BJ (cell line): ENCODE results near the gene FGD5. TPM values are rescaled to one million over a fixed set of nuclear protein-coding genes. Genes with fewer than 3 reads are reported as not detected.

Experiments used
- CTCF ChIA-PET: fragments of 350-600 bp; formaldehyde crosslinking; extraction: SDS; loops from one replicate; lab custom pipeline; 2021; ENCODE audit warnings: antibody characterized with exemption, inconsistent platforms; lab: Yijun Ruan, JAX
- POLR2A ChIA-PET: fragments of 300-600 bp; sonication (Branson Sonifier 250); formaldehyde crosslinking; extraction: SDS; loops from one replicate; lab custom pipeline; 2021; ENCODE audit warnings: antibody characterized with exemption; lab: Charles Lee
- DNase-seq: peaks from one replicate; pipeline ENCODE4 v3.0.0-alpha.2; 2011; ENCODE audit warnings: low read depth
- H3K27me3 ChIP-seq: 2 replicates; pipeline ENCODE4 v1.6.0; 2011; ENCODE audit warnings: low read length; ENCODE audit not compliant: control insufficient read depth, insufficient read depth
- H3K36me3 ChIP-seq: 2 replicates; pipeline ENCODE4 v1.5.1; 2011; ENCODE audit warnings: low read length; ENCODE audit not compliant: control insufficient read depth, insufficient read depth
- H3K4me3 ChIP-seq: 2 replicates; pipeline ENCODE4 v1.5.1; 2011; ENCODE audit warnings: low read depth, mild to moderate bottlenecking, control low read depth, low read length
- polyA plus RNA-seq: library from polyadenylated mRNA; depleted of rRNA; stranded (reverse); fragments of >200 nt; gene quantifications from 2 replicates; pipeline ENCODE4 v1.2.3, GENCODE V29; 2011
- TF ChIP-seq, protein P1 (sequence below): IDR thresholded peaks from 2 replicates; pipeline ENCODE4 v1.5.1; 2011; ENCODE audit warnings: low read depth, mild to moderate bottlenecking, control low read depth, inconsistent platforms, low read length, moderate library complexity; ENCODE audit not compliant: insufficient read depth

The FGD5 gene
- polyA plus RNA-seq, 1 experiment = not detected

GRCh38 chr3:14885307-14885706 is 66.5 kb downstream of the FGD5 start:
- CTCF ChIA-PET = interaction anchor here (0.7 kb wide), 1 partner anchor 193 kb away, joined by 3 read pairs; no protein-coding TSS in a partner anchor
- TF ChIP-seq, protein P1, sequence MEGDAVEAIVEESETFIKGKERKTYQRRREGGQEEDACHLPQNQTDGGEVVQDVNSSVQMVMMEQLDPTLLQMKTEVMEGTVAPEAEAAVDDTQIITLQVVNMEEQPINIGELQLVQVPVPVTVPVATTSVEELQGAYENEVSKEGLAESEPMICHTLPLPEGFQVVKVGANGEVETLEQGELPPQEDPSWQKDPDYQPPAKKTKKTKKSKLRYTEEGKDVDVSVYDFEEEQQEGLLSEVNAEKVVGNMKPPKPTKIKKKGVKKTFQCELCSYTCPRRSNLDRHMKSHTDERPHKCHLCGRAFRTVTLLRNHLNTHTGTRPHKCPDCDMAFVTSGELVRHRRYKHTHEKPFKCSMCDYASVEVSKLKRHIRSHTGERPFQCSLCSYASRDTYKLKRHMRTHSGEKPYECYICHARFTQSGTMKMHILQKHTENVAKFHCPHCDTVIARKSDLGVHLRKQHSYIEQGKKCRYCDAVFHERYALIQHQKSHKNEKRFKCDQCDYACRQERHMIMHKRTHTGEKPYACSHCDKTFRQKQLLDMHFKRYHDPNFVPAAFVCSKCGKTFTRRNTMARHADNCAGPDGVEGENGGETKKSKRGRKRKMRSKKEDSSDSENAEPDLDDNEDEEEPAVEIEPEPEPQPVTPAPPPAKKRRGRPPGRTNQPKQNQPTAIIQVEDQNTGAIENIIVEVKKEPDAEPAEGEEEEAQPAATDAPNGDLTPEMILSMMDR = no peak
- no peak for DNase-seq
- no peak overlapping the region for H3K4me3 ChIP-seq
- POLR2A ChIA-PET = no interaction called here
- peaks cover 4% of the 10 kb centered on the region for H3K27me3 ChIP-seq
- H3K36me3 ChIP-seq = no peaks in the 10 kb centered on the region

DNA sequence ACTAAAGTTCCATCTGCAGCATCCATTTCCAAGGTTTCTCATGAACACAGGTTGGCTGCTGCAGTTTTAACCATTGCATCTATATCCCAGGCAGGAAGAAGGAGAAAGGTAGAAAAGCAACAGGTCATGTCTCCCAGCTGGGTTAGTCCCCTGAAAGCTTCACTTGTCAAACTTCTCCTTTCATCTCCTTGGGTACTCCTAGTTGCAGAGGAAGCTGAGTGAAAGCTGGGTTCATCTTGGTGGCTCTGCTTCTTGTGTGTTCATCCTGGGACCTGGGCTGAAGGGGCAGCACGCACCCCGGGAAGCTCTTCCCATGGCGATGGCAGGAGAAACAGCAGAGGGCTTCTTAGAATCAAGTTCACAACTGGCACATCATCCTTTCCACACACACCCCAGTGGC is 67.3 kb downstream of the FGD5 start:
- CTCF ChIA-PET = no interaction called here
- no peak overlapping the region for H3K4me3 ChIP-seq

DNA sequence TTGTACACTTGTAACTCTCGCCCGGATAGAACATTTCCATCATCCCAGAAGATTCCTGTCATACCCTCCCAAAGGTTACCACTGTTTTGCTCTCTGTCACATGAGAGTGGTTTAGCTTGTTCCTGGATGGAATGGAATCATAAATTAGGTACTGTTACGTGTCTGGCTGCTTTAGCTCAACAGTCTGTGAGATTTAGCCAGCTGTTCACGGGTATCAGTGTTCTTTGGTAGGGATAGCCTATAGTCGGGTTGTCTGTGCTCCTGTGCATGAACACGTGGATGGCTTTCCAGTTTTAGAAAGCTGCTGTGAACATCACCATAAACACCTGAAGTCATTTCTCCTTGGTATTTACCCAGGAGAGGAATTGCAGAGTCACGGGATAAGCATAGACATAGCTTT is 70.4 kb downstream of the FGD5 start:
- POLR2A ChIA-PET = no interaction called here
- no peak for DNase-seq
- CTCF ChIA-PET = interaction anchor here (1.3 kb wide), 1 partner anchor 32 kb away, joined by 3 read pairs; no protein-coding TSS in a partner anchor
- peaks cover 6% of the 10 kb centered on the region for H3K27me3 ChIP-seq
- TF ChIP-seq, protein P1 = no peak
- no peak overlapping the region for H3K4me3 ChIP-seq
- no peaks in the 10 kb centered on the region for H3K36me3 ChIP-seq

More for the DNA sequence above, 67.3 kb downstream of the FGD5 start:
- H3K36me3 ChIP-seq = no peaks in the 10 kb centered on the region
- POLR2A ChIA-PET = no interaction called here
- TF ChIP-seq, protein P1 = no peak
- no peak for DNase-seq
- peaks cover 5% of the 10 kb centered on the region for H3K27me3 ChIP-seq

DNA sequence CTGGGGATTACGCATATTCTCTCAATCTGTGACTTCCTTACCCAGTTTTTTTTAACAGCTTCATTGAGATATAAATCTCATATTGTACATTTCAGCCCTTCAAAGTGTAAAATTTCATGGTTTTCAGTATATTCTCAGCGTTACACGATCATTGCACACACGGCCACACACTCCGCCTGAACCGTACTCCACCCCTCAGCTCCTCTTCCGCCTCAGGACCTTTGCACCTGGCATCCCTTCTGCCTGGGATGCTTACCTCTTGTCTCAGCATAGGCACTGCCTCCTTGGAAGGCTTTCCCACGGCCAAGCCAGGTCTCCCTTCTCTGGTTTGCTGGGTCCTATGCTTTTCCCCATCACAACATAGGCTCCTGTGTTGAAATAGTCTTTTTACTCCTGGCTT is 71.2 kb downstream of the FGD5 start:
- Histone ChIP-seq H3K4me3 (no peak overlapping the region), H3K27me3 (peaks cover 6% of the 10 kb centered on the region), H3K36me3 (no peaks in the 10 kb centered on the region)
- ChIA-PET POLR2A (no interaction called here), CTCF (interaction anchor here (1.3 kb wide), 1 partner anchor 31 kb away, joined by 3 read pairs; no protein-coding TSS in a partner anchor)
- DNase-seq = no peak
- TF ChIP-seq, protein P1 = no peak

GRCh38 chr3:14890476-14890875 is 71.7 kb downstream of the FGD5 start:
- POLR2A ChIA-PET = no interaction called here
- CTCF ChIA-PET = no interaction called here
- TF ChIP-seq, protein P1 = no peak
- H3K27me3 ChIP-seq = peaks cover 6% of the 10 kb centered on the region
- no peak for DNase-seq
- no peak overlapping the region for H3K4me3 ChIP-seq
- H3K36me3 ChIP-seq = no peaks in the 10 kb centered on the region
